Caco-2 (cell line): ENCODE data around the gene AGPS. TPM values are rescaled to one million over a fixed set of nuclear protein-coding genes. Genes with fewer than 3 reads are reported as not detected.

Experiments
- BruUV-seq: library from RNA; stranded (reverse); fragments of 400-500 nt; replicated peaks from 2 replicates; lab custom pipeline; 2021; lab: Mats Ljungman, UMichigan
- CTCF ChIA-PET: fragments of 300-600 bp; sonication (Branson Sonifier 250); formaldehyde crosslinking; loops from one replicate; lab custom pipeline; 2022; ENCODE audit warnings: antibody characterized with exemption; lab: Charles Lee
- POLR2A ChIA-PET: fragments of 300-600 bp; sonication (Branson Sonifier 250); formaldehyde crosslinking; loops from one replicate; lab custom pipeline; 2022; ENCODE audit warnings: antibody characterized with exemption; lab: Charles Lee
- DNase-seq, 2 experiments: peaks; one replicate each; pipeline versions ENCODE4 v3.0.0 to v3.0.0-alpha.2; 2020 to 2022
- H3K27me3 ChIP-seq: replicated peaks from 2 replicates; pipeline ENCODE4 v1.6.0; 2011; ENCODE audit warnings: low read length; ENCODE audit not compliant: control insufficient read depth, insufficient read depth
- H3K36me3 ChIP-seq: 2 replicates; pipeline ENCODE4 v1.5.1; 2011; ENCODE audit warnings: low read length; ENCODE audit not compliant: control insufficient read depth, insufficient read depth
- H3K4me1 ChIP-seq: fragments of 250-450 bp; sonication (Bioruptor Pico); 2 replicates; pipeline ENCODE4 v1.5.1; 2020; ENCODE audit warnings: mild to moderate bottlenecking
- H3K4me3 ChIP-seq: 2 replicates; pipeline ENCODE4 v1.5.1; 2011; ENCODE audit warnings: low read depth, mild to moderate bottlenecking, control low read depth, low read length
- H3K9me3 ChIP-seq: fragments of 250-450 bp; sonication (Bioruptor Pico); 2 replicates; pipeline ENCODE4 v1.5.1; 2020; ENCODE audit warnings: mild to moderate bottlenecking, moderate library complexity
- H3K27ac Mint-ChIP-seq: one replicate; pipeline ENCODE4 v1.8.0; 2022; ENCODE audit warnings: mixed read lengths; ENCODE audit not compliant: unreplicated experiment
- H3K27me3 Mint-ChIP-seq: one replicate; pipeline ENCODE4 v1.8.0; 2022; ENCODE audit warnings: mixed read lengths; ENCODE audit not compliant: insufficient read depth, unreplicated experiment
- H3K36me3 Mint-ChIP-seq: one replicate; pipeline ENCODE4 v1.8.0; 2022; ENCODE audit warnings: mild to moderate bottlenecking, mixed read lengths; ENCODE audit not compliant: insufficient read depth, unreplicated experiment
- H3K4me1 Mint-ChIP-seq: one replicate; pipeline ENCODE4 v1.8.0; 2022; ENCODE audit warnings: low read depth, mixed read lengths; ENCODE audit not compliant: unreplicated experiment
- H3K4me3 Mint-ChIP-seq: one replicate; pipeline ENCODE4 v1.8.0; 2022; ENCODE audit warnings: mild to moderate bottlenecking, moderate library complexity, mixed read lengths; ENCODE audit not compliant: unreplicated experiment
- H3K9me3 Mint-ChIP-seq: one replicate; pipeline ENCODE4 v1.8.0; 2022; ENCODE audit warnings: mixed read lengths; ENCODE audit not compliant: unreplicated experiment
- CTCF ChIP-seq, 2 experiments: fragments of 200-600 bp in 1 of 2; IDR thresholded peaks; 1 replicate in 1 of 2; 2 replicates in 1 of 2; pipeline versions ENCODE4 v1.5.1 to v1.8.0; 2011 to 2022; ENCODE audit warnings: antibody characterized with exemption in 1 of 2, control low read depth in 1 of 2, inconsistent platforms in 1 of 2, low read depth in 1 of 2, low read length in 1 of 2, mild to moderate bottlenecking in 1 of 2, moderate library complexity in 1 of 2; ENCODE audit not compliant: insufficient read depth in 1 of 2, severe bottlenecking in 1 of 2, unreplicated experiment in 1 of 2
- intact Hi-C: fragments of 100-400 bp; cut with micrococcal nuclease; formaldehyde crosslinking; loops from one replicate; pipeline ENCODE4 v1.10.0; 2022; ENCODE audit not compliant: unreplicated experiment
- total RNA-seq: library from RNA; stranded (reverse); gene quantifications from 2 replicates; pipeline ENCODE4 v1.2.3, GENCODE V29; 2022

Gene AGPS
- total RNA-seq, 1 experiment from 2014 or later: 105 TPM

- intact Hi-C loops: no loop called here
- Histone ChIP-seq H3K4me3 (no peak overlapping the region), H3K4me1 (peaks cover 7% of the 10 kb centered on the region; the same call in 1 of the 2 replicates), H3K27me3 (no peaks in the 10 kb centered on the region), H3K36me3 (no peaks in the 10 kb centered on the region), H3K9me3 (no peaks in the 10 kb centered on the region)
- no peak overlapping the region for H3K27ac Mint-ChIP-seq
- no peak overlapping the region for H3K4me3 Mint-ChIP-seq
- H3K4me1 Mint-ChIP-seq: peaks cover 10% of the 10 kb centered on the region
- H3K27me3 Mint-ChIP-seq: no peaks in the 10 kb centered on the region
- no peak for DNase-seq
- POLR2A ChIA-PET: no interaction called here
- no peaks in the 10 kb centered on the region for H3K9me3 Mint-ChIP-seq
- no peak for TF ChIP-seq CTCF (IDR thresholded peaks at IDR 0.05; ENCODE audit: insufficient read depth in 1 of 2, low read depth in 1 of 2, low read length in 1 of 2, severe bottlenecking in 1 of 2, unreplicated experiment in 1 of 2)
- no TSS peak for BruUV-seq
- H3K36me3 Mint-ChIP-seq: no peaks in the 10 kb centered on the region
- CTCF ChIA-PET: interaction anchor here (0.6 kb wide), 1 partner anchor 27 kb away, joined by 3 read pairs; no protein-coding TSS in a partner anchor
Observed at GRCh38 chr2:177589186-177589585, 196.6 kb downstream of the AGPS start.

DNA sequence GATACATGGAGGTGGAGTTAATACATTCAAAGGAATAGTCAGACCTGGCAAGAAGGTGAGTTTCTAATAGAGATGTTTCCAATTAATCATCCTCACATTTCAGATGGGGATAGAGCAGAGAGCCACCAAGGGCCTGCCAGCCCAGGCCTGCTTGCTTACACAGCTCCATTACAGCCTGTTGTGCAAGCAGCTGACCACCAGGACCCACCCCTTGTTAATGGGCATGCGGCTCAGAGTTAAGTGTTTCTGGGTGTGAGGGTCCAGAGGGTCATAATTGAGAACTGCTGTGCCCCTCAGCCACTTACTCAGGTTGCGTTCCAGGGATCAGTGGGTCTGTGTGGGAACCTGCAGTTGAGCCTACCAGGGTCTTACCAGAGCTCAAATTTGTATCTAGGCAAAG is 199.8 kb downstream of the AGPS start:
- peaks cover 11% of the 10 kb centered on the region for H3K4me1 Mint-ChIP-seq
- Histone ChIP-seq H3K36me3 (no peaks in the 10 kb centered on the region), H3K4me1 (peaks cover 7% of the 10 kb centered on the region; the same call in 1 of the 2 replicates), H3K27me3 (no peaks in the 10 kb centered on the region), H3K4me3 (no peak overlapping the region), H3K9me3 (no peaks in the 10 kb centered on the region)
- no peaks in the 10 kb centered on the region for H3K36me3 Mint-ChIP-seq
- H3K27ac Mint-ChIP-seq: no peak overlapping the region
- no TSS peak for BruUV-seq
- H3K9me3 Mint-ChIP-seq: no peaks in the 10 kb centered on the region
- no peak overlapping the region for H3K4me3 Mint-ChIP-seq
- no peak for DNase-seq
- TF ChIP-seq CTCF (IDR thresholded peaks at IDR 0.05; ENCODE audit: insufficient read depth in 1 of 2, low read depth in 1 of 2, low read length in 1 of 2, severe bottlenecking in 1 of 2, unreplicated experiment in 1 of 2): no peak
- no peaks in the 10 kb centered on the region for H3K27me3 Mint-ChIP-seq
- intact Hi-C loops: no loop called here
- CTCF ChIA-PET: interaction anchor here (1.5 kb wide), 1 partner anchor 12 kb away, joined by 3 read pairs; no protein-coding TSS in a partner anchor
- POLR2A ChIA-PET: no interaction called here

GRCh38 chr2:177592945-177593344 is 200.4 kb downstream of the AGPS start:
- DNase-seq: no peak
- BruUV-seq: no TSS peak
- no peaks in the 10 kb centered on the region for H3K27me3 ChIP-seq
- Mint-ChIP-seq H3K27ac (no peak overlapping the region), H3K4me3 (no peak overlapping the region), H3K4me1 (peaks cover 11% of the 10 kb centered on the region), H3K36me3 (no peaks in the 10 kb centered on the region), H3K27me3 (no peaks in the 10 kb centered on the region), H3K9me3 (no peaks in the 10 kb centered on the region)
- no peaks in the 10 kb centered on the region for H3K9me3 ChIP-seq
- POLR2A ChIA-PET: no interaction called here
- H3K4me1 ChIP-seq: peaks cover 7% of the 10 kb centered on the region; the same call in 1 of the 2 replicates
- intact Hi-C loops: no loop called here
- no peak for TF ChIP-seq CTCF (IDR thresholded peaks at IDR 0.05; ENCODE audit: insufficient read depth in 1 of 2, low read depth in 1 of 2, low read length in 1 of 2, severe bottlenecking in 1 of 2, unreplicated experiment in 1 of 2)
- no peak overlapping the region for H3K4me3 ChIP-seq
- no peaks in the 10 kb centered on the region for H3K36me3 ChIP-seq
- CTCF ChIA-PET: interaction anchor here (1.5 kb wide), 1 partner anchor 12 kb away, joined by 3 read pairs; no protein-coding TSS in a partner anchor
